BE2C (cell line): Measurements from ENCODE around the gene PCP4.

Experiments used
- DNase-seq: peaks from one replicate; pipeline ENCODE4 v3.0.0-alpha.2; 2020
- H3K27me3 ChIP-seq: fragments of 250-450 bp; sonication (Bioruptor Pico); 2 replicates; pipeline ENCODE4 v1.5.1; 2020; ENCODE audit warnings: mild to moderate bottlenecking
- H3K36me3 ChIP-seq: fragments of 250-450 bp; sonication (Bioruptor Pico); 2 replicates; pipeline ENCODE4 v1.5.1; 2020; ENCODE audit warnings: mild to moderate bottlenecking
- H3K4me1 ChIP-seq: fragments of 250-450 bp; sonication (Bioruptor Pico); 2 replicates; pipeline ENCODE4 v1.5.1; 2020
- H3K4me3 ChIP-seq: 2 replicates; pipeline ENCODE4 v1.5.1; 2011; ENCODE audit warnings: low read depth, low read length
- H3K9me3 ChIP-seq: fragments of 250-450 bp; sonication (Bioruptor Pico); 2 replicates; pipeline ENCODE4 v1.5.1; 2020
- TF ChIP-seq, protein P1 (sequence below): IDR thresholded peaks from 2 replicates; pipeline ENCODE4 v1.5.1; 2012; ENCODE audit warnings: mild to moderate bottlenecking, low read depth, low read length

Gene PCP4

DNA sequence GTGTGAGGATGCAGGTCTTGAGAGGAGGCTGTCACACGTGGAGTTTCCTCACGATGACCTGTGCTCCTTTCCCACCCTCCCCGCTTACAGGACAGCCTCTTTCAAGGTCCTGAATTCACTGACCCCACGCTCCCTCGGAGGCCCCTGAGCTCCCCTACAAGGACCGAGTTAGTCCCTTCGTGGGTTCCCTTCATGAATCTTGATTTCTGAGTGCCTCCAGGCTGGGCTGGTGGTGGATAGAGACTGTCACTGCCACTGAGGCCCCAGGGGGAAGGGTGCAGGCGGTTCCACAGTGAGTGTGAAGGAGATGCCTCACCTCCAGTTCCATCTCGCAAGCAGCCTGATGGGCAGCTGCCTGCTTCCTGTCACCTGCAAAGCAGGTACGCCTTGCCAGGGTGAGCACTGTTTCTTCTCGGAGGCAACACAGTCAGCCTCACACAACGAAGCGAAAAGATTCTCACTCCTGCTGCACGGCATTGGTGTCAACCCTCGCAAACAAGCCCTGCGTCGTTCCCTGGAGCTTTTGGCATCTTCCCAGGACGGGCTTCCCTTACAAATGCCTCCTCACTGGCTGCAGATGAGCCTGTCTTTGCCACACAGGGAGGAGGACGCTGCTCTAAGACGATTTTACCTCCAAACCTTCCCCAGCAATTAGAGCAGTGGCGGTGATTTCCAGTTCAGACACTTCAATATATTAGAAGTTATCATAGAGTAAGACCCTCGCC, 26.7 kb upstream of the PCP4 start:
- H3K9me3 ChIP-seq: no peaks in the 10 kb centered on the region
- H3K4me3 ChIP-seq: no peak overlapping the region
- H3K4me1 ChIP-seq: no peaks in the 10 kb centered on the region
- TF ChIP-seq, protein P1, sequence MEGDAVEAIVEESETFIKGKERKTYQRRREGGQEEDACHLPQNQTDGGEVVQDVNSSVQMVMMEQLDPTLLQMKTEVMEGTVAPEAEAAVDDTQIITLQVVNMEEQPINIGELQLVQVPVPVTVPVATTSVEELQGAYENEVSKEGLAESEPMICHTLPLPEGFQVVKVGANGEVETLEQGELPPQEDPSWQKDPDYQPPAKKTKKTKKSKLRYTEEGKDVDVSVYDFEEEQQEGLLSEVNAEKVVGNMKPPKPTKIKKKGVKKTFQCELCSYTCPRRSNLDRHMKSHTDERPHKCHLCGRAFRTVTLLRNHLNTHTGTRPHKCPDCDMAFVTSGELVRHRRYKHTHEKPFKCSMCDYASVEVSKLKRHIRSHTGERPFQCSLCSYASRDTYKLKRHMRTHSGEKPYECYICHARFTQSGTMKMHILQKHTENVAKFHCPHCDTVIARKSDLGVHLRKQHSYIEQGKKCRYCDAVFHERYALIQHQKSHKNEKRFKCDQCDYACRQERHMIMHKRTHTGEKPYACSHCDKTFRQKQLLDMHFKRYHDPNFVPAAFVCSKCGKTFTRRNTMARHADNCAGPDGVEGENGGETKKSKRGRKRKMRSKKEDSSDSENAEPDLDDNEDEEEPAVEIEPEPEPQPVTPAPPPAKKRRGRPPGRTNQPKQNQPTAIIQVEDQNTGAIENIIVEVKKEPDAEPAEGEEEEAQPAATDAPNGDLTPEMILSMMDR: no peak
- no peaks in the 10 kb centered on the region for H3K27me3 ChIP-seq
- no peaks in the 10 kb centered on the region for H3K36me3 ChIP-seq
- no peak for DNase-seq

DNA sequence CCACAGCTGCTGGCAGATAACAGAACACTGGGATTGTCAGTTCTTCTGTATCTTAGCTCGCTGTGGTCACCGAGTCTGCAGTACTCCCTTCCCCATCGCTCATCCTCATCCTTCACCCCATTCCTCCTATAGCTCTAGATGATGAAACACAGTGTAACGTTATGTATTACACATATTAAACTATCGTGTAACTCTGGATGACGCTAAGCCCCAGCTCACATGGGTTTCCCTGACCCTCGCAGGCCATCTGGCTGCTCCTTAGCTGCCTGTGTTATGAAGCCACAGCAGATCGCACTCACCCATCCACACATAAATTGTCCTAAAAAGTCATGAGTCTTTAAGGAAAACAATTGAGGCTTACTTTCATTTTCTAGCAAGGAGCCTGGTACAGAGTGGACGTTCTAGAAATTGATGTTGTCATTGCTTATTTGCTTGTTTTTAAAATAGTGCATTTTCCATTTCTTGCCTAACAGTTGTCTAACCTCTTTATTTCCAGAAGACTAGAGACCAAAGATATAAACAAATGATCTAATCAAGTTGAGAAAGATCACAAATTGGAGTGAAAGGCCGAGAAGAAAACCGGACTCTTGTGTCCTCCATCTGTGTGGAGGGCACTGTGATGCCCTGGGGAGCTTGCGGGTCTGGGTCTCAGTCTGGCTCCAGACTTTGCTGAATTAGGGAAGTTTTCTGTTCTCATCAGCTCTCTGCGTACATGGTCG, 24.3 kb upstream of the PCP4 start:
- Histone ChIP-seq H3K4me3 (no peak overlapping the region), H3K27me3 (no peaks in the 10 kb centered on the region), H3K4me1 (no peaks in the 10 kb centered on the region), H3K9me3 (no peaks in the 10 kb centered on the region), H3K36me3 (no peaks in the 10 kb centered on the region)
- TF ChIP-seq, protein P1: no peak
- DNase-seq: no peak

DNA sequence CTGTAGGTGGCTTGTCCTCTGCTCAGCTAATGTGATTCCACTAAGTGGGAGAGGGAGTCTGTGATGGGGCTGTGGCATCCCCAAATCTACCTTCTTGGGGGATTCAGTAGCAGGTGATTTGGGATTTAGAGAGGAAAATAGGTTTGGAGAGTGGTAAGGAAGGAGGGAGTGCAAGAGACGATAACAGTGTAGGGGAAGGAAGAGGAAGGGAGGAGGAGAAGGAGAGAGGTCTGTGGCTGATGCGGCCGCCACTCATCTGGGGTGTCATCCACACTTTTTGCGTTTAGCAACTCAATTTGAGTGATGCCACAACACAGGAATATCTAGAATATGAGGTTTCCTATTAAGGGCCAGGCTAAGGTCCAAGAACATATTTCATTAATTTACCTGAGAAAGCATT, 23.8 kb upstream of the PCP4 start:
- Histone ChIP-seq H3K9me3 (no peaks in the 10 kb centered on the region), H3K4me3 (no peak overlapping the region)
- TF ChIP-seq, protein P1: no peak

DNA sequence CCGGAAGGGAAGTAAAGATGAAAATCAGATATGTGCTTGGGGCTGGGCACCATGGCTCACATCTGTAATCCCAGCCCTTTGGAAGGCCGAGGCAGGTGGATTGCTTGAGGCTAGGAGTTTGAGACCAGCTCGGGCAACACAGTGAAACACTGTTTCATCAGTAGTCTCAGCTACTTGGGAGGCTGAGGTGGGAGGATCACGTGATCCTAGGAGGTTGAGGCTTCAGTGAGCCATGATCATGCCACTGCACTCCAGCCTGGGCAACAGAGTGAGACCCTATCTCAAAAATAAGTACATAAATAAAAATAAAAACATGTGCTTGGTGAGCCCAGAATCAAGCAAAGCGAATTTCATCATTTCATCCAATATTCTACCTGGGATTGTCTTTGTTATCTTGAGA, 23.3 kb upstream of the PCP4 start:
- Histone ChIP-seq H3K36me3 (no peaks in the 10 kb centered on the region), H3K4me3 (no peak overlapping the region), H3K9me3 (no peaks in the 10 kb centered on the region), H3K27me3 (no peaks in the 10 kb centered on the region), H3K4me1 (no peaks in the 10 kb centered on the region)
- DNase-seq: no peak
- TF ChIP-seq, protein P1: no peak

More for the DNA sequence above, 23.8 kb upstream of the PCP4 start:
- Histone ChIP-seq H3K36me3 (no peaks in the 10 kb centered on the region), H3K27me3 (no peaks in the 10 kb centered on the region), H3K4me1 (no peaks in the 10 kb centered on the region)
- no peak for DNase-seq

DNA sequence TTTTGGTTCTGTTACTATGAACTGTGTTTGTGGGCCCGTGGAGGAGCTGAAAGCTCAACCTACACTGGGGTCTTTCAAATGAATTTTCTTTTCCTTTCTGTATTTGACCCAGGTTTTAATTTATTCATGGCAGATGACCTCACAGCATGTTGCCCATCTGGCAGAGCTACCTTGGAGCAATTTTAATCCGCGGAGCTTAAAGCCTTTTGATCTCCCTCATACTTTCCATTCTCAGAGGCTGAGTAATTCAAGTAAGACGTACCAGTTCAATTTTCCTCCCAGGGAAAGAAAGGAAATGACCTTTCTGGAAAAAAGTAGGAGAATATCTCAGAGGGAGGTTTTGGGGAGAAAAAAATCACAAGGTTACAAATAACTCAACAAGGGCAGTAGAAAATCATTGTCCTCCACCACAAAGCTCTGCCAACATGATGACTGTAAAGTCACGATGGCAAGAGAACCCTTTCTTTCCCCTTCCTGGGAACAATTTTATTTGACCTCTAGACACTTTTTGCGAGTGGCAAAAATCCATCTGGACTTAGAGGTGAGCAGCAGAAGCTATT, 21.6 kb upstream of the PCP4 start:
- H3K36me3 ChIP-seq: no peaks in the 10 kb centered on the region
- H3K4me3 ChIP-seq: no peak overlapping the region
- no peaks in the 10 kb centered on the region for H3K9me3 ChIP-seq
- no peaks in the 10 kb centered on the region for H3K27me3 ChIP-seq
- no peak for DNase-seq
- TF ChIP-seq, protein P1: no peak
- no peaks in the 10 kb centered on the region for H3K4me1 ChIP-seq

DNA sequence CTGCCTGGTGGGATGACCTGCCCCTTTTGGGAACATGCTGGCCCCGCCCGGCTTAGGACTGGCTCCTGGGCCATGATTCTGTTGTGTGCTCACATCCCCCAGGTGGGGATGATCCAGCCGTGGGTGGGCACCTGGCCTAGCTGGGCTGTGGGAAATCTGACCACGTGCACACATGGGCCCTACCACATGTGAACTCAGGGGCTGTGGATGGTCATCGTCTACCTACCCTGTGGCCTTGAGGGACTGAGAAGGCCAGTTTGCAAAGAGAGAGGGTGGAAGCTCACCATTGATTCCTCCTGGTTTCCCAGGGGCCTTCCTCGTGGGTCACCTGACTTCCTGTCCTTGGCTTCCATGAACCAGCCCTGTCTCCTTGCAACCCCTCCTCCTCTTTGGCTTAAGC, 19.4 kb upstream of the PCP4 start:
- Histone ChIP-seq H3K9me3 (no peaks in the 10 kb centered on the region), H3K36me3 (no peaks in the 10 kb centered on the region), H3K27me3 (no peaks in the 10 kb centered on the region), H3K4me3 (no peak overlapping the region), H3K4me1 (no peaks in the 10 kb centered on the region)
- DNase-seq: no peak
- TF ChIP-seq, protein P1: no peak
